Mucosa of descending colon (tissue), 3 donors: ENCODE measurements around the gene TMED8. TPM values are rescaled to one million over a fixed set of nuclear protein-coding genes. Genes with fewer than 3 reads are reported as not detected.

ENCODE experiments used
- ATAC-seq: fragments of 200-7000 bp; cut with Tn5 transposase; one replicate; pipeline ENCODE4 v1.9.1; 2020; ENCODE audit warnings: mild to moderate bottlenecking, moderate library complexity
- DNase-seq, 3 donors: peaks; one replicate each; pipeline ENCODE4 v3.0.0-alpha.2; 2020
- H3K36me3 ChIP-seq: fragments of 200-600 bp; one replicate; pipeline ENCODE4 v1.8.0; 2021; ENCODE audit warnings: low read depth, mild to moderate bottlenecking
- H3K4me1 ChIP-seq: fragments of 200-600 bp; one replicate; pipeline ENCODE4 v1.8.0; 2021; ENCODE audit warnings: low read depth, mild to moderate bottlenecking
- H3K4me3 ChIP-seq: fragments of 200-600 bp; one replicate; pipeline ENCODE4 v1.8.0; 2021; ENCODE audit warnings: mild to moderate bottlenecking
- H3K9me3 ChIP-seq: fragments of 200-600 bp; one replicate; pipeline ENCODE4 v1.8.0; 2021; ENCODE audit warnings: mild to moderate bottlenecking
- intact Hi-C, 2 donors: fragments of 100-400 bp; cut with DNase I in 1 of 2; cut with micrococcal nuclease in 1 of 2; formaldehyde crosslinking; loops; one replicate each; pipeline versions ENCODE4 v1.11.0 to v1.11.1; 2022; cut with DNase I, micrococcal nuclease
- total RNA-seq, 3 donors: library from RNA; stranded (reverse); fragmentation: NEBNext Ultra II Directional in 2 of 3; extraction: Animal tissue kit (Norgen Biotek cat#: 25700) in 2 of 3; gene quantifications; one replicate each; pipeline versions ENCODE4 v1.2.1 to v1.2.4, GENCODE V29; 2021 to 2023
- TF ChIP-seq, protein P1 (sequence below): fragments of 200-600 bp; IDR thresholded peaks from one replicate; pipeline ENCODE4 v1.8.0; 2022; ENCODE audit warnings: antibody characterized with exemption, mild to moderate bottlenecking
- donor health status: DM: no; HTN: no; CAD: no; lungs with moderate emphysema.
- donor health status: DM: no; HTN: no; CAD: no.
- donor health status: DM: no; HTN: yes; CAD: no.

The TMED8 gene
- total RNA-seq, 3 donors from 2014 or later: 6.5 to 15.6 (median 7.7) TPM

- H3K4me1 ChIP-seq: peaks cover 8% of the 10 kb centered on the region
- ATAC-seq: no peak
- H3K36me3 ChIP-seq: no peaks in the 10 kb centered on the region
- TF ChIP-seq, protein P1, sequence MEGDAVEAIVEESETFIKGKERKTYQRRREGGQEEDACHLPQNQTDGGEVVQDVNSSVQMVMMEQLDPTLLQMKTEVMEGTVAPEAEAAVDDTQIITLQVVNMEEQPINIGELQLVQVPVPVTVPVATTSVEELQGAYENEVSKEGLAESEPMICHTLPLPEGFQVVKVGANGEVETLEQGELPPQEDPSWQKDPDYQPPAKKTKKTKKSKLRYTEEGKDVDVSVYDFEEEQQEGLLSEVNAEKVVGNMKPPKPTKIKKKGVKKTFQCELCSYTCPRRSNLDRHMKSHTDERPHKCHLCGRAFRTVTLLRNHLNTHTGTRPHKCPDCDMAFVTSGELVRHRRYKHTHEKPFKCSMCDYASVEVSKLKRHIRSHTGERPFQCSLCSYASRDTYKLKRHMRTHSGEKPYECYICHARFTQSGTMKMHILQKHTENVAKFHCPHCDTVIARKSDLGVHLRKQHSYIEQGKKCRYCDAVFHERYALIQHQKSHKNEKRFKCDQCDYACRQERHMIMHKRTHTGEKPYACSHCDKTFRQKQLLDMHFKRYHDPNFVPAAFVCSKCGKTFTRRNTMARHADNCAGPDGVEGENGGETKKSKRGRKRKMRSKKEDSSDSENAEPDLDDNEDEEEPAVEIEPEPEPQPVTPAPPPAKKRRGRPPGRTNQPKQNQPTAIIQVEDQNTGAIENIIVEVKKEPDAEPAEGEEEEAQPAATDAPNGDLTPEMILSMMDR: no peak
- intact Hi-C loops: loop anchor here (10.0 kb wide), 1 partner anchor 156 kb away; no protein-coding TSS in a partner anchor
- H3K4me3 ChIP-seq: no peak overlapping the region
- DNase-seq: no peak
- no peaks in the 10 kb centered on the region for H3K9me3 ChIP-seq
Measured at GRCh38 chr14:77311217-77311616, 65.7 kb downstream of the TMED8 start.

GRCh38 chr14:77310026-77310425 is 66.9 kb downstream of the TMED8 start:
- Histone ChIP-seq H3K36me3 (no peaks in the 10 kb centered on the region), H3K4me1 (peaks cover 8% of the 10 kb centered on the region), H3K4me3 (no peak overlapping the region), H3K9me3 (no peaks in the 10 kb centered on the region)
- intact Hi-C loops: loop anchor here (10.0 kb wide), 1 partner anchor 155 kb away; no protein-coding TSS in a partner anchor
- DNase-seq (no peak), ATAC-seq (no peak)
- TF ChIP-seq, protein P1: no peak

GRCh38 chr14:77309131-77309530 is 67.8 kb downstream of the TMED8 start:
- intact Hi-C loops: no loop called here
- Histone ChIP-seq H3K4me1 (peaks cover 6% of the 10 kb centered on the region), H3K9me3 (no peaks in the 10 kb centered on the region), H3K4me3 (no peak overlapping the region), H3K36me3 (no peaks in the 10 kb centered on the region)
- no peak for DNase-seq
- TF ChIP-seq, protein P1: no peak
- ATAC-seq: no peak

- no peaks in the 10 kb centered on the region for H3K36me3 ChIP-seq
- ATAC-seq (no peak), DNase-seq (peak in 1 of 3 donors; percentile 29)
- TF ChIP-seq, protein P1: no peak
- no peaks in the 10 kb centered on the region for H3K4me1 ChIP-seq
- H3K4me3 ChIP-seq: no peak overlapping the region
- no peaks in the 10 kb centered on the region for H3K9me3 ChIP-seq
- intact Hi-C loops: no loop called here
Measured at GRCh38 chr14:77306851-77307496, 69.9 kb downstream of the TMED8 start.

- Histone ChIP-seq H3K36me3 (no peaks in the 10 kb centered on the region), H3K4me3 (no peak overlapping the region), H3K9me3 (no peaks in the 10 kb centered on the region), H3K4me1 (no peaks in the 10 kb centered on the region)
- ATAC-seq (no peak), DNase-seq (no peak)
- TF ChIP-seq, protein P1: no peak
- intact Hi-C loops: no loop called here
Measured at GRCh38 chr14:77306416-77306815, 70.5 kb downstream of the TMED8 start.
